HepG2 (cell line): ENCODE results near the gene CPED1.

ENCODE experiments used
- CTCF ChIP-seq: sonication (generic); formaldehyde crosslinking; IDR thresholded peaks from 2 replicates; pipeline ENCODE4 v1.5.0; 2020; ENCODE audit warnings: mild to moderate bottlenecking, missing genetic modification reagents, moderate library complexity
- GPBP1L1 ChIP-seq: sonication (generic); formaldehyde crosslinking; IDR thresholded peaks from 2 replicates; pipeline ENCODE4 v1.5.0; 2020; ENCODE audit warnings: mild to moderate bottlenecking, missing genetic modification reagents
- HOXA7 ChIP-seq: sonication (generic); formaldehyde crosslinking; IDR thresholded peaks from 2 replicates; pipeline ENCODE4 v1.8.1; 2022; ENCODE audit warnings: mild to moderate bottlenecking, missing genetic modification reagents, moderate library complexity
- KAT8 ChIP-seq: IDR thresholded peaks from 2 replicates; pipeline ENCODE4 v1.6.1; 2016; ENCODE audit warnings: missing genetic modification reagents, missing compliant biosample characterization
- KDM6A ChIP-seq: IDR thresholded peaks from 2 replicates; pipeline ENCODE4 v1.6.1; 2016; ENCODE audit warnings: low read depth
- MLX ChIP-seq: IDR thresholded peaks from 2 replicates; pipeline ENCODE4 v1.6.1; 2016
- MTF1 ChIP-seq: sonication (generic); formaldehyde crosslinking; IDR thresholded peaks from 2 replicates; pipeline ENCODE4 v1.5.0; 2020; ENCODE audit warnings: missing genetic modification reagents
- NFYB ChIP-seq: sonication (generic); formaldehyde crosslinking; IDR thresholded peaks from 2 replicates; pipeline ENCODE4 v1.4.0; 2020; ENCODE audit warnings: missing genetic modification reagents
- PLSCR1 ChIP-seq: sonication (generic); formaldehyde crosslinking; IDR thresholded peaks from 2 replicates; pipeline ENCODE4 v1.5.0; 2020; ENCODE audit warnings: missing genetic modification reagents, mild to moderate bottlenecking, borderline replicate concordance
- SP4 ChIP-seq: sonication (generic); formaldehyde crosslinking; IDR thresholded peaks from 2 replicates; pipeline ENCODE4 v1.8.1; 2023; ENCODE audit warnings: mild to moderate bottlenecking, missing genetic modification reagents
- ZFP37 ChIP-seq: sonication (generic); formaldehyde crosslinking; IDR thresholded peaks from 2 replicates; pipeline ENCODE4 v1.4.0; 2020; ENCODE audit warnings: missing genetic modification reagents, borderline replicate concordance
- ZNF280B ChIP-seq: sonication (generic); formaldehyde crosslinking; IDR thresholded peaks from 2 replicates; pipeline ENCODE4 v1.5.0; 2020; ENCODE audit warnings: missing genetic modification reagents, mild to moderate bottlenecking, borderline replicate concordance
- ZNF704 ChIP-seq: sonication (generic); formaldehyde crosslinking; IDR thresholded peaks from 2 replicates; pipeline ENCODE4 v1.8.1; 2023; ENCODE audit warnings: mild to moderate bottlenecking, inconsistent platforms, moderate library complexity, missing genetic modification reagents, borderline replicate concordance

- TF ChIP-seq MLX (CRISPR knock-in tag): no peak
- no peak for TF ChIP-seq KAT8 (CRISPR knock-in tag)
- no peak for TF ChIP-seq CTCF (CRISPR knock-in tag)
- no peak for TF ChIP-seq ZFP37 (CRISPR knock-in tag)
- TF ChIP-seq SP4 (CRISPR knock-in tag): no peak
- TF ChIP-seq ZNF704 (CRISPR knock-in tag): no peak
- TF ChIP-seq MTF1 (CRISPR knock-in tag): no peak
- TF ChIP-seq GPBP1L1 (CRISPR knock-in tag): no peak
- TF ChIP-seq PLSCR1: no peak
- no peak for TF ChIP-seq HOXA7 (CRISPR knock-in tag)
- no peak for TF ChIP-seq NFYB (CRISPR knock-in tag)
- no peak for TF ChIP-seq ZNF280B (CRISPR knock-in tag)
- no peak for TF ChIP-seq KDM6A (CRISPR knock-in tag)
Observed at GRCh38 chr7:120959929-120960484, 28.5 kb upstream of the CPED1 start.
